GM23248 (cell line): Measurements from ENCODE around the gene CAMKMT. TPM values are rescaled to one million over a fixed set of nuclear protein-coding genes. Genes with fewer than 3 reads are reported as not detected.
A peak's percentile ranks its signal among the peaks of the same experiment; 100 is the strongest.

Source experiments
- DNase-seq: peaks from one replicate; pipeline ENCODE4 v3.0.0-alpha.2; 2015
- H2AFZ ChIP-seq: fragments of 200-600 bp; sonication (generic); 2 replicates; pipeline ENCODE4 v1.6.1; 2016; ENCODE audit warnings: antibody characterized with exemption
- H3F3A ChIP-seq: fragments of 200-600 bp; sonication (generic); 2 replicates; pipeline ENCODE4 v1.6.1; 2016; ENCODE audit warnings: mild to moderate bottlenecking, antibody characterized with exemption, mixed run types; ENCODE audit not compliant: insufficient read depth
- H3K27ac ChIP-seq: fragments of 200-600 bp; sonication (generic); 2 replicates; pipeline ENCODE4 v1.5.1; 2016; ENCODE audit warnings: mild to moderate bottlenecking
- H3K27me3 ChIP-seq: fragments of 200-600 bp; sonication (generic); replicated peaks from 2 replicates; pipeline ENCODE4 v1.6.1; 2016; ENCODE audit warnings: mild to moderate bottlenecking; ENCODE audit not compliant: insufficient read depth
- H3K36me3 ChIP-seq: fragments of 200-600 bp; sonication (generic); 2 replicates; pipeline ENCODE4 v1.6.1; 2016; ENCODE audit warnings: low read depth, mild to moderate bottlenecking
- H3K4me1 ChIP-seq: fragments of 200-600 bp; sonication (generic); 2 replicates; pipeline ENCODE4 v1.6.1; 2016; ENCODE audit warnings: mild to moderate bottlenecking; ENCODE audit not compliant: insufficient read depth
- H3K4me2 ChIP-seq: fragments of 200-600 bp; sonication (generic); one replicate; pipeline ENCODE4 v1.6.1; 2016; ENCODE audit warnings: mild to moderate bottlenecking; ENCODE audit not compliant: unreplicated experiment
- H3K4me3 ChIP-seq: fragments of 200-600 bp; sonication (generic); 2 replicates; pipeline ENCODE4 v1.5.1; 2016; ENCODE audit warnings: mild to moderate bottlenecking
- H3K79me2 ChIP-seq: fragments of 200-600 bp; sonication (generic); 2 replicates; pipeline ENCODE4 v1.6.1; 2016; ENCODE audit warnings: mild to moderate bottlenecking; ENCODE audit not compliant: insufficient read depth
- H3K9ac ChIP-seq: fragments of 200-600 bp; sonication (generic); 2 replicates; pipeline ENCODE4 v1.6.1; 2016; ENCODE audit warnings: mild to moderate bottlenecking
- H3K9me2 ChIP-seq: fragments of 200-600 bp; sonication (generic); 2 replicates; pipeline ENCODE4 v1.6.1; 2016; ENCODE audit warnings: mixed run types, mild to moderate bottlenecking, moderate library complexity; ENCODE audit not compliant: insufficient read depth
- H3K9me3 ChIP-seq: fragments of 200-600 bp; sonication (generic); one replicate; pipeline ENCODE4 v1.6.1; 2017; ENCODE audit warnings: low read depth
- H4K20me1 ChIP-seq: fragments of 200-600 bp; sonication (generic); 2 replicates; pipeline ENCODE4 v1.6.0; 2016; ENCODE audit not compliant: insufficient read depth
- EZH2 ChIP-seq: fragments of 200-600 bp; sonication (generic); IDR thresholded peaks from 2 replicates; pipeline ENCODE4 v1.6.1; 2018; ENCODE audit warnings: antibody characterized with exemption, mild to moderate bottlenecking; ENCODE audit not compliant: insufficient read depth, poor library complexity, severe bottlenecking
- EZH2phosphoT487 ChIP-seq: fragments of 200-600 bp; sonication (generic); IDR thresholded peaks from 2 replicates; pipeline ENCODE4 v1.6.1; 2018; ENCODE audit warnings: antibody characterized with exemption, moderate library complexity, mild to moderate bottlenecking, low read depth; ENCODE audit not compliant: insufficient read depth
- WGBS, 2 experiments: methylation state at CpG; one replicate each; pipeline ENCODE4 v1.1.6; 2015 to 2017; ENCODE audit warnings: low lambda C conversion rate in 2 of 2, low coverage in 1 of 2; ENCODE audit errors: missing lambda C conversion rate in 2 of 2; 5-methylcytosine and 5-hydroxymethylcytosine counted together
- in situ Hi-C: fragments of 300-500 bp; cut with MboI; formaldehyde crosslinking; loops from 2 replicates; pipeline ENCODE4 v1.15.0; 2020
- polyA plus RNA-seq: library from polyadenylated mRNA; unstranded; fragments of >200 nt; fragmentation: Nextera tagmentation; extraction: Ambion mirVana; gene quantifications from 2 replicates; pipeline ENCODE4 v1.2.1, GENCODE V29; 2016
- total RNA-seq: library from RNA; depleted of rRNA; stranded (reverse); fragments of >200 nt; shearing (Covaris generic); gene quantifications from 2 replicates; pipeline ENCODE4 v1.2.3, GENCODE V29; 2014

Gene CAMKMT
- total and polyA plus RNA-seq, 2 experiments from 2014 or later = 3.1 to 6.9 TPM

DNA sequence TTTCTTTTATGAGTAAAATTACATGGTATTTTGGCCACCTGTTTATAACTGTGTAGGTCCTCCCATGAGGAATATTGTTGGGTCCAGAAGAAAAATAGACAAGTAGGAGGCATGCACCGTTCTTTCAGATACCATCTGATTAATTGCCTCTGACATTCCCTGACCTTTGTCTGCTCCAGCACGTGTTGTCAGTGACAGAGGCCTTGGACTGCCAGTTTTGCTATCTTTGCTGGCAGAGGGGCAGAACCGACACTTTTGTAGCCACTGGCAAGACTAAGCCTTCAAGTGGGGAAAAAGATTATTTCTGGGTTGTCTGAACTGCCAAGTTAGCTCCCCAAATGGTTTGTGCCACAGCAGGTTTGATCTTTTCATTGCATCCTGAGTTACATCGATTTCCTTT, 276.9 kb downstream of the CAMKMT start:
- H3K9me3 ChIP-seq = no peaks in the 10 kb centered on the region
- in situ Hi-C loops = no loop called here

DNA sequence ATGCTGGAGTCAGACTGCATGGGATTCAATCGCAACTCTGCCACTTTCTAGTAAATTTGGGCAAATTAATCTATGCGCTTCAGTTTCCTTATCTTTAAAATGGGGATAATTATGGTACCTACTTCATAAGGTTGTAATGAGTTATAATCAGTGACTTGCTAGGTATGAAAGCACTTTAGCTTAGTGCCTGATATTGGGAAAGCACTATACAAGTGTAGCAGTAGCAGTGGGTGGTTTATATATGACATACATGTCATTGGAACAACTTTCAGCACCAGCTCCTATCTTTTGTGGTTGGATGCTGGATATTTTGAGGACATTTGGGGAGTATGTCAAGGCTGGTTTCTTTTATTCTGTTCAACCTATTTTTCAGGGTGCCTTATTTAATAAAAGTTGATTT, 277.7 kb downstream of the CAMKMT start:
- H3K79me2 ChIP-seq = no peaks in the 10 kb centered on the region
- H3K27ac ChIP-seq = no peak overlapping the region
- H3F3A ChIP-seq = no peaks in the 10 kb centered on the region
- no peak for TF ChIP-seq EZH2phosphoT487
- no peak for TF ChIP-seq EZH2
- H3K9ac ChIP-seq = no peak overlapping the region
- H3K4me1 ChIP-seq = no peaks in the 10 kb centered on the region
- H3K27me3 ChIP-seq = no peaks in the 10 kb centered on the region
- H4K20me1 ChIP-seq = no peaks in the 10 kb centered on the region
- in situ Hi-C loops = no loop called here
- no peak overlapping the region for H2AFZ ChIP-seq
- no peak overlapping the region for H3K4me3 ChIP-seq
- no peak for DNase-seq
- H3K4me2 ChIP-seq = no peak overlapping the region
- WGBS, 2 experiments = 85 to 89% methylated on average over 2 of the region's 2 CpGs
- H3K36me3 ChIP-seq = no peaks in the 10 kb centered on the region
- H3K9me2 ChIP-seq = no peaks in the 10 kb centered on the region
- H3K9me3 ChIP-seq = no peaks in the 10 kb centered on the region

More for the DNA sequence above, 276.9 kb downstream of the CAMKMT start:
- Histone ChIP-seq H3K4me2 (no peak overlapping the region), H3K27ac (no peak overlapping the region), H3K9me2 (no peaks in the 10 kb centered on the region), H3K36me3 (no peaks in the 10 kb centered on the region), H2AFZ (no peak overlapping the region), H4K20me1 (no peaks in the 10 kb centered on the region), H3K4me3 (no peak overlapping the region), H3K27me3 (no peaks in the 10 kb centered on the region), H3K79me2 (no peaks in the 10 kb centered on the region), H3F3A (no peaks in the 10 kb centered on the region), H3K9ac (no peak overlapping the region), H3K4me1 (no peaks in the 10 kb centered on the region)
- 39 to 53% methylated on average over 4 of the region's 4 CpGs for WGBS, 2 experiments
- no peak for TF ChIP-seq EZH2
- no peak for TF ChIP-seq EZH2phosphoT487
- no peak for DNase-seq

- Histone ChIP-seq H3K9me2 (no peaks in the 10 kb centered on the region), H3K4me3 (no peak overlapping the region), H3K9ac (no peak overlapping the region), H3K4me2 (no peak overlapping the region), H3K4me1 (0 out of 2 replicates have a peak, but pooled peaks cover 6% of the 10 kb centered on the region), H3K36me3 (no peaks in the 10 kb centered on the region), H3K9me3 (no peaks in the 10 kb centered on the region), H2AFZ (no peak overlapping the region), H4K20me1 (no peaks in the 10 kb centered on the region), H3K27ac (no peak overlapping the region), H3K79me2 (no peaks in the 10 kb centered on the region), H3K27me3 (no peaks in the 10 kb centered on the region), H3F3A (no peaks in the 10 kb centered on the region)
- in situ Hi-C loops = no loop called here
- TF ChIP-seq EZH2phosphoT487 = no peak
- no peak for TF ChIP-seq EZH2
- DNase-seq = no peak
- WGBS, 2 experiments = 89 to 92% methylated on average over 3 of the region's 3 CpGs
Measured at GRCh38 chr2:44642123-44642857, 280.5 kb downstream of the CAMKMT start.

- Histone ChIP-seq H3K4me3 (no peak overlapping the region), H4K20me1 (no peaks in the 10 kb centered on the region), H3K4me1 (0 out of 2 replicates have a peak, but pooled peaks cover 6% of the 10 kb centered on the region), H3K27ac (no peak overlapping the region), H3K9ac (no peak overlapping the region), H3K79me2 (no peaks in the 10 kb centered on the region), H3K36me3 (no peaks in the 10 kb centered on the region), H3K4me2 (no peak overlapping the region), H3K9me3 (no peaks in the 10 kb centered on the region), H2AFZ (no peak overlapping the region), H3F3A (no peaks in the 10 kb centered on the region), H3K27me3 (no peaks in the 10 kb centered on the region), H3K9me2 (no peaks in the 10 kb centered on the region)
- DNase-seq = peak; percentile 6
- WGBS, 2 experiments = 10 to 12% methylated on average over 2 of the region's 2 CpGs
- in situ Hi-C loops = no loop called here
- TF ChIP-seq EZH2phosphoT487 = no peak
- TF ChIP-seq EZH2 = no peak
Measured at GRCh38 chr2:44645937-44646336, 284.2 kb downstream of the CAMKMT start.
